Activated T-helper 1 cell treated with anti-CD3 and anti-CD28 coated beads, Interleukin-12 subunit alpha, Interleukin-12 subunit beta, Interleukin-2, Interleukin-4 antibody, amounts not matched to agents 30 ng/mL and 10 ng/mL and 1 ng/mL, durations not matched to agents 14 hours and 24 hours and 36 hours (primary cell): ENCODE results near the gene VPS8. TPM values are rescaled to one million over a fixed set of nuclear protein-coding genes. Genes with fewer than 3 reads are reported as not detected.
"Not testable (repeated sequence)": the region's sequence is repeated elsewhere in the genome, so short reads cannot be mapped to it uniquely, and the experiment has no call there.

Experiments
- DNase-seq: peaks from one replicate; pipeline ENCODE4 v3.0.0; 2021; ENCODE audit warnings: low spot score
- H3K27ac Mint-ChIP-seq: one replicate; pipeline ENCODE4 v1.8.0; 2021; ENCODE audit warnings: mild to moderate bottlenecking, mixed read lengths
- H3K27me3 Mint-ChIP-seq: one replicate; pipeline ENCODE4 v1.8.0; 2022; ENCODE audit warnings: mild to moderate bottlenecking, moderate library complexity, mixed read lengths; ENCODE audit not compliant: insufficient read depth
- H3K36me3 Mint-ChIP-seq: one replicate; pipeline ENCODE4 v1.8.0; 2021; ENCODE audit warnings: low read depth, mixed read lengths
- H3K4me1 Mint-ChIP-seq: one replicate; pipeline ENCODE4 v1.8.0; 2021; ENCODE audit warnings: low read depth, mixed read lengths
- H3K4me3 Mint-ChIP-seq: one replicate; pipeline ENCODE4 v1.8.0; 2021; ENCODE audit warnings: mild to moderate bottlenecking, moderate library complexity, mixed read lengths
- H3K9me3 Mint-ChIP-seq: one replicate; pipeline ENCODE4 v1.8.0; 2021; ENCODE audit warnings: mixed read lengths
- intact Hi-C: fragments of 100-400 bp; cut with micrococcal nuclease; formaldehyde crosslinking; loops from one replicate; pipeline ENCODE4 v1.15.1; 2024
- total RNA-seq: library from RNA; stranded (reverse); gene quantifications from 2 replicates; pipeline ENCODE4 v1.2.3, GENCODE V29; 2022

Gene VPS8
- total RNA-seq, 1 donor from 2014 or later: 37.8 TPM

GRCh38 chr3:184941408-184941807 is 129.4 kb downstream of the VPS8 start:
- H3K36me3 Mint-ChIP-seq: peaks cover 28% of the 10 kb centered on the region
- no peaks in the 10 kb centered on the region for H3K27me3 Mint-ChIP-seq
- H3K4me1 Mint-ChIP-seq: no peaks in the 10 kb centered on the region
- intact Hi-C loops: no loop called here
- no peak for DNase-seq
- no peak overlapping the region for H3K27ac Mint-ChIP-seq
- no peaks in the 10 kb centered on the region for H3K9me3 Mint-ChIP-seq
- no peak overlapping the region for H3K4me3 Mint-ChIP-seq

- Mint-ChIP-seq H3K4me1 (no peaks in the 10 kb centered on the region), H3K36me3 (peaks cover 23% of the 10 kb centered on the region)
Observed at GRCh38 chr3:184942735-184943134, 130.8 kb downstream of the VPS8 start.

GRCh38 chr3:184944241-184944640 is 132.3 kb downstream of the VPS8 start:
- H3K9me3 Mint-ChIP-seq: no peaks in the 10 kb centered on the region
- DNase-seq: no peak
- no peak overlapping the region for H3K4me3 Mint-ChIP-seq
- intact Hi-C loops: no loop called here
- H3K4me1 Mint-ChIP-seq: no peaks in the 10 kb centered on the region
- H3K27me3 Mint-ChIP-seq: no peaks in the 10 kb centered on the region
- H3K27ac Mint-ChIP-seq: no peak overlapping the region
- peaks cover 21% of the 10 kb centered on the region for H3K36me3 Mint-ChIP-seq

More at GRCh38 chr3:184942735-184943134, 130.8 kb downstream of the VPS8 start:
- Mint-ChIP-seq H3K27ac (no peak overlapping the region), H3K4me3 (no peak overlapping the region), H3K9me3 (no peaks in the 10 kb centered on the region), H3K27me3 (no peaks in the 10 kb centered on the region)
- no peak for DNase-seq
- intact Hi-C loops: no loop called here

- intact Hi-C loops: no loop called here
- no peak overlapping the region for H3K27ac Mint-ChIP-seq
- H3K4me3 Mint-ChIP-seq: no peak overlapping the region
- DNase-seq: no peak
- no peaks in the 10 kb centered on the region for H3K27me3 Mint-ChIP-seq
- H3K9me3 Mint-ChIP-seq: no peaks in the 10 kb centered on the region
- H3K4me1 Mint-ChIP-seq: peaks cover 4% of the 10 kb centered on the region
- peaks cover 21% of the 10 kb centered on the region for H3K36me3 Mint-ChIP-seq
Observed at GRCh38 chr3:184945886-184946625, 134.1 kb downstream of the VPS8 start.

- H3K4me1 Mint-ChIP-seq: peaks cover 4% of the 10 kb centered on the region
- peaks cover 21% of the 10 kb centered on the region for H3K36me3 Mint-ChIP-seq
- intact Hi-C loops: no loop called here
- H3K27me3 Mint-ChIP-seq: no peaks in the 10 kb centered on the region
- DNase-seq: no peak
- H3K27ac Mint-ChIP-seq: no peak overlapping the region
- H3K4me3 Mint-ChIP-seq: no peak overlapping the region
- H3K9me3 Mint-ChIP-seq: no peaks in the 10 kb centered on the region
Observed at GRCh38 chr3:184946917-184947316, 135.0 kb downstream of the VPS8 start.

- no peak for DNase-seq
- H3K27me3 Mint-ChIP-seq: no peaks in the 10 kb centered on the region
- no peak overlapping the region for H3K27ac Mint-ChIP-seq
- peaks cover 17% of the 10 kb centered on the region for H3K36me3 Mint-ChIP-seq
- intact Hi-C loops: no loop called here
- no peaks in the 10 kb centered on the region for H3K9me3 Mint-ChIP-seq
- H3K4me1 Mint-ChIP-seq: peaks cover 18% of the 10 kb centered on the region
- H3K4me3 Mint-ChIP-seq: no peak overlapping the region
Observed at GRCh38 chr3:184949251-184949965, 137.4 kb downstream of the VPS8 start.

- H3K9me3 Mint-ChIP-seq, H3K4me3 Mint-ChIP-seq, DNase-seq, H3K27me3 Mint-ChIP-seq, H3K27ac Mint-ChIP-seq, intact Hi-C loops: not testable (repeated sequence)
- Mint-ChIP-seq H3K36me3 (peaks cover 18% of the 10 kb centered on the region), H3K4me1 (peaks cover 18% of the 10 kb centered on the region)
Observed at GRCh38 chr3:184950816-184951215, 138.8 kb downstream of the VPS8 start.

- no peak overlapping the region for H3K4me3 Mint-ChIP-seq
- intact Hi-C loops: no loop called here
- DNase-seq: no peak
- peaks cover 18% of the 10 kb centered on the region for H3K4me1 Mint-ChIP-seq
- H3K27me3 Mint-ChIP-seq: no peaks in the 10 kb centered on the region
- peaks cover 16% of the 10 kb centered on the region for H3K36me3 Mint-ChIP-seq
- H3K27ac Mint-ChIP-seq: peak overlapping the region; percentile 91
- no peaks in the 10 kb centered on the region for H3K9me3 Mint-ChIP-seq
Observed at GRCh38 chr3:184952671-184953070, 140.7 kb downstream of the VPS8 start.

- peak overlapping the region; percentile 91 for H3K27ac Mint-ChIP-seq
- H3K9me3 Mint-ChIP-seq: no peaks in the 10 kb centered on the region
- peaks cover 18% of the 10 kb centered on the region for H3K4me1 Mint-ChIP-seq
- H3K27me3 Mint-ChIP-seq: no peaks in the 10 kb centered on the region
- no peak overlapping the region for H3K4me3 Mint-ChIP-seq
- intact Hi-C loops: no loop called here
- no peak for DNase-seq
- H3K36me3 Mint-ChIP-seq: peaks cover 23% of the 10 kb centered on the region
Observed at GRCh38 chr3:184953401-184953800, 141.4 kb downstream of the VPS8 start.

GRCh38 chr3:184954251-184954650 is 142.3 kb downstream of the VPS8 start:
- intact Hi-C loops: no loop called here
- H3K36me3 Mint-ChIP-seq: peaks cover 28% of the 10 kb centered on the region
- H3K27me3 Mint-ChIP-seq: no peaks in the 10 kb centered on the region
- H3K4me3 Mint-ChIP-seq: no peak overlapping the region
- H3K27ac Mint-ChIP-seq: no peak overlapping the region
- H3K9me3 Mint-ChIP-seq: no peaks in the 10 kb centered on the region
- DNase-seq: no peak
- H3K4me1 Mint-ChIP-seq: peaks cover 18% of the 10 kb centered on the region

- H3K4me1 Mint-ChIP-seq: peaks cover 18% of the 10 kb centered on the region
- peaks cover 27% of the 10 kb centered on the region for H3K36me3 Mint-ChIP-seq
- H3K27me3 Mint-ChIP-seq, DNase-seq, H3K27ac Mint-ChIP-seq, H3K4me3 Mint-ChIP-seq, intact Hi-C loops, H3K9me3 Mint-ChIP-seq: not testable (repeated sequence)
Observed at GRCh38 chr3:184954851-184955250, 142.9 kb downstream of the VPS8 start.

- H3K36me3 Mint-ChIP-seq: peaks cover 23% of the 10 kb centered on the region
- no peak overlapping the region for H3K4me3 Mint-ChIP-seq
- no peaks in the 10 kb centered on the region for H3K9me3 Mint-ChIP-seq
- no peak for DNase-seq
- H3K27ac Mint-ChIP-seq: no peak overlapping the region
- H3K4me1 Mint-ChIP-seq: peaks cover 9% of the 10 kb centered on the region
- H3K27me3 Mint-ChIP-seq: no peaks in the 10 kb centered on the region
- intact Hi-C loops: no loop called here
Observed at GRCh38 chr3:184965639-184966430, 153.9 kb downstream of the VPS8 start.

- Mint-ChIP-seq H3K27ac (no peak overlapping the region), H3K9me3 (no peaks in the 10 kb centered on the region), H3K4me3 (no peak overlapping the region), H3K36me3 (peaks cover 36% of the 10 kb centered on the region), H3K27me3 (no peaks in the 10 kb centered on the region), H3K4me1 (peaks cover 9% of the 10 kb centered on the region)
- intact Hi-C loops: no loop called here
- DNase-seq: no peak
Observed at GRCh38 chr3:184968115-184968514, 156.1 kb downstream of the VPS8 start.
